Common myeloid progenitor, CD34-positive (primary cell): ENCODE results near the gene LYSMD2.
A peak's percentile ranks its signal among the peaks of the same experiment; 100 is the strongest.

Experiments used
- CTCF ChIA-PET: fragments of 350-600 bp; sonication (Branson Sonifier 250); formaldehyde crosslinking; loops from one replicate; lab custom pipeline; 2021; ENCODE audit warnings: antibody characterized with exemption; lab: Charles Lee
- POLR2A ChIA-PET: fragments of 350-600 bp; sonication (Branson Sonifier 250); formaldehyde crosslinking; loops from one replicate; lab custom pipeline; 2021; ENCODE audit warnings: antibody characterized with exemption; lab: Charles Lee
- DNase-seq, 3 donors: peaks; one replicate each; pipeline versions ENCODE4 v3.0.0 to v3.0.0-alpha.2; 2013
- H3K27ac ChIP-seq, 2 experiments: 1 replicate in 1 of 2; 2 replicates in 1 of 2; pipeline ENCODE4 v1.7.0; 2013; ENCODE audit warnings: inconsistent platforms in 2 of 2, low read length in 2 of 2, mild to moderate bottlenecking in 2 of 2, low read depth in 1 of 2, moderate library complexity in 1 of 2; ENCODE audit not compliant: severe bottlenecking in 2 of 2, insufficient read depth in 1 of 2, poor library complexity in 1 of 2
- H3K27me3 ChIP-seq, 5 experiments: replicated peaks in 2 of 5; 1 replicate in 3 of 5; 2 replicates in 2 of 5; pipeline versions ENCODE4 v1.6.1 to v1.7.0; 2013; ENCODE audit warnings: low read length in 4 of 5, mild to moderate bottlenecking in 2 of 5, moderate library complexity in 2 of 5, inconsistent platforms in 1 of 5; ENCODE audit not compliant: insufficient read depth in 5 of 5, control insufficient read depth in 4 of 5
- H3K36me3 ChIP-seq, 4 experiments: 1 replicate in 2 of 4; 2 replicates in 2 of 4; pipeline versions ENCODE4 v1.6.1 to v1.7.0; 2013; ENCODE audit warnings: low read length in 3 of 4, control low read depth in 1 of 4, mild to moderate bottlenecking in 1 of 4; ENCODE audit not compliant: control insufficient read depth in 4 of 4, insufficient read depth in 4 of 4
- H3K4me1 ChIP-seq, 4 experiments: 1 replicate in 3 of 4; 2 replicates in 1 of 4; pipeline versions ENCODE4 v1.6.1 to v1.7.1; 2013; ENCODE audit warnings: low read length in 3 of 4, mild to moderate bottlenecking in 3 of 4, control low read depth in 1 of 4, inconsistent platforms in 1 of 4, moderate library complexity in 1 of 4; ENCODE audit not compliant: control insufficient read depth in 4 of 4, insufficient read depth in 4 of 4; ENCODE audit errors: control extremely low read depth in 1 of 4
- H3K4me3 ChIP-seq, 7 experiments: 1 replicate in 4 of 7; 2 replicates in 3 of 7; pipeline versions ENCODE4 v1.5.1 to v1.7.0; 2013; ENCODE audit warnings: mild to moderate bottlenecking in 7 of 7, low read length in 6 of 7, moderate library complexity in 6 of 7, inconsistent platforms in 2 of 7, low read depth in 2 of 7, control low read depth in 1 of 7; ENCODE audit not compliant: insufficient read depth in 4 of 7, control insufficient read depth in 1 of 7; ENCODE audit errors: extremely low read depth in 1 of 7
- H3K9me3 ChIP-seq, 5 experiments: 1 replicate in 4 of 5; 2 replicates in 1 of 5; pipeline versions ENCODE4 v1.6.1 to v1.7.1; 2013; ENCODE audit warnings: low read length in 4 of 5, mild to moderate bottlenecking in 2 of 5, inconsistent platforms in 1 of 5, low read depth in 1 of 5, moderate library complexity in 1 of 5; ENCODE audit not compliant: control insufficient read depth in 4 of 5, insufficient read depth in 2 of 5; ENCODE audit errors: control extremely low read depth in 1 of 5
- WGBS: methylation state at CpG from one replicate; pipeline ENCODE4 v1.1.5; 2013; ENCODE audit not compliant: insufficient coverage; 5-methylcytosine and 5-hydroxymethylcytosine counted together

Gene LYSMD2

DNA sequence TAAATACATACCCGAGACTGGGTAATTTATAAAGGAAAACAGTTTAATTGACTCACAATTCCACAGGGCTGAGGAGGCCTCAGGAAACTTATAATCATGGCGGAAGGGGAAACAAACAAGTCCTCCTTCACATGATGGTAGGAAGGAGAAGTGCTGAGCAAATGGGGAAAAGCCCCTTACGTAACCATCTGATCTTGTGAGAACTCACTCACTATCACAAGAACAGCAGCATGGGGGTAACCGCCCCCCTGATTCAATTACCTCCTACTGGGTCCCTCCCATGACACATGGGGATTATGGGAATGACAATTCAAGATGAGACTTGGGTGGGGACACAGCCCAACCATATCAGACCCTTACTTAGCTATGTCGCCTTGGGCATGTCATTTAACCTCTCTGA lies 28.4 kb downstream of the LYSMD2 start:
- ChIA-PET POLR2A (no interaction called here), CTCF (no interaction called here)
- H3K4me1 ChIP-seq: no peaks in the 10 kb centered on the region
- H3K27me3 ChIP-seq: no peaks in the 10 kb centered on the region
- H3K27ac ChIP-seq: no peak overlapping the region
- peaks cover 0 to 1% (median 0%) of the 10 kb centered on the region in 5 experiments for H3K9me3 ChIP-seq
- DNase-seq: no peak
- no peak overlapping the region for H3K4me3 ChIP-seq
- H3K36me3 ChIP-seq: no peaks in the 10 kb centered on the region
- WGBS: 100% methylated on average over 2 of the region's 5 CpGs

DNA sequence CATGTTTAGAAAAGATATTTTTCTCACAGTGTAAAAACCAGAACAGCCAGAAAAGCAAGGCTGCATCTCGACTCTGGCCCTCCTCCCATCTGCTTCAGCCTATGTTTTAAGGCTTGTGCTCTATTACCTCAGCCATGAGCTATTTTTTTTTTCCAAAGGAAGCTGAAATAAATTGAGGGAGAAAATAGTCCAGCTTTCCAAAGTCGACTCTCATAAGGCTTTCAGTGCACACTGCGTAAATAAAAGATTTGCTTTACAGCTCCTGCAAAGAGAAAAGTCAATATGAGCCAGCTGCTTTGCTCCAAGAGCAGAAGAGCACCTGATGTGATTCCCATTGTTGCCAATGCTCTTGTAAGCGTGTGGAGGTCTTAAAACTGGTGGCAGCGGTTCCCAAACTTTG lies 29.4 kb downstream of the LYSMD2 start:
- no peak for DNase-seq
- Histone ChIP-seq H3K4me3 (no peak overlapping the region), H3K36me3 (no peaks in the 10 kb centered on the region), H3K27me3 (no peaks in the 10 kb centered on the region), H3K4me1 (no peaks in the 10 kb centered on the region), H3K9me3 (peaks cover 0 to 1% (median 0%) of the 10 kb centered on the region in 5 experiments), H3K27ac (no peak overlapping the region)
- ChIA-PET CTCF (no interaction called here), POLR2A (no interaction called here)
- WGBS: 98% methylated on average over 4 of the region's 5 CpGs

DNA sequence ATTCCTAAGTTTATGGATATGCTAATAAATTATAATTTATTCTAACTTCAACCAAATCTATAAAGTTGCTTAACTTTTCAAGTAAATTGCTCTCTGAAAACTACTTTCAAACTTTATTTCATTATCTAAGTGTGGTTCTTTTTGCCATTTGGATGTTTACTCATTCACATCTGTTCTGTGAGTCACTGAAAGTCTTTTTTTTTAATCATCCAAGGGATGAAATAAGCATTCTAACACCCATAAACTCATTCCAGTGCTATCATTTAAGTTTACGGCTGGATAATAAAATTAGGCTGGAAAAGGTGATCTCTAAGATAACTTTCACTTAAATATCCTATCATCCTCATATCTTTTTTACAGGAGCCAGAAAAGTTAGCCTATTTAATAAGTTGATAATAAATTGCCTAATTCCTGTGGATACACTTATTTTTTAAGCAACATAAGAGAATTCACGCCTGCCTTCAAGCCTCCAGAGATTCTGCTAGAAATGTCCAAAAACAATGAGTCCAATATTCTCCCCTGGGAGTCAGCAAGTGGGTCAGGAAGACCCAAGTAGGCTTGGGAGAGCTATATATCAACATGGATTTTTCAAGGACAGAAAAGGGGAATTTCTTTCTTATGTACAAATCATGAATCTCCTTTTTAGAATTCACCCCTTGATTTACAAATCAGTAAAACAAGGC lies 30.4 kb downstream of the LYSMD2 start:
- no peaks in the 10 kb centered on the region for H3K27me3 ChIP-seq
- H3K4me3 ChIP-seq: no peak overlapping the region
- ChIA-PET CTCF (interaction anchor here (1.1 kb wide), 1 partner anchor 68 kb away, joined by 4 read pairs; no protein-coding TSS in a partner anchor), POLR2A (no interaction called here)
- no peak overlapping the region for H3K27ac ChIP-seq
- H3K9me3 ChIP-seq: no peaks in the 10 kb centered on the region
- no peaks in the 10 kb centered on the region for H3K4me1 ChIP-seq
- DNase-seq: no peak
- WGBS: 100% methylated on average over 1 of the region's 2 CpGs
- H3K36me3 ChIP-seq: no peaks in the 10 kb centered on the region

DNA sequence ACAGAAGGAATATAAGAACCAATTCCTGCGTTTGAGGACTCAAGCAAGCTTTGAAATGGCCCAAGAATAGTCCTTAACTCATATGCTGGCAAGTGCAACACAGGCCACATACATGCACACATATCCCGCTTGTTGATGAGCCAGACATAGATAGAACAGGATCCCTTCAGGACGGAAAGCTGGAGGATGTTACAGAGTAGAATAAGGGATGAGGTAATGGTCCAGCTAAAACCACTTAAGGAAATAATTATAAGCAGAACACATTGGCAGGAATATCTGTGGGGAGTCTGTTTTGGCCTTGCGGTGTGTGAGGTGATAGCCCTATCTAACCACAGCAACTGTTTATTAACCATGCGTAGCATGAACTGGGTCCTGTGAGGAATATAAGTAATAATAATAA lies 31.2 kb downstream of the LYSMD2 start:
- Histone ChIP-seq H3K36me3 (no peaks in the 10 kb centered on the region), H3K27ac (no peak overlapping the region), H3K9me3 (no peaks in the 10 kb centered on the region), H3K27me3 (no peaks in the 10 kb centered on the region), H3K4me1 (no peaks in the 10 kb centered on the region), H3K4me3 (no peak overlapping the region)
- ChIA-PET CTCF (interaction anchor here (1.1 kb wide), 1 partner anchor 69 kb away, joined by 4 read pairs; no protein-coding TSS in a partner anchor), POLR2A (interaction anchor here (0.6 kb wide), 1 partner anchor 567 kb away, joined by 4 read pairs; no protein-coding TSS in a partner anchor)
- DNase-seq: peak in 1 of 3 donors; percentile 31
- 100% methylated on average over 1 of the region's 5 CpGs for WGBS

DNA sequence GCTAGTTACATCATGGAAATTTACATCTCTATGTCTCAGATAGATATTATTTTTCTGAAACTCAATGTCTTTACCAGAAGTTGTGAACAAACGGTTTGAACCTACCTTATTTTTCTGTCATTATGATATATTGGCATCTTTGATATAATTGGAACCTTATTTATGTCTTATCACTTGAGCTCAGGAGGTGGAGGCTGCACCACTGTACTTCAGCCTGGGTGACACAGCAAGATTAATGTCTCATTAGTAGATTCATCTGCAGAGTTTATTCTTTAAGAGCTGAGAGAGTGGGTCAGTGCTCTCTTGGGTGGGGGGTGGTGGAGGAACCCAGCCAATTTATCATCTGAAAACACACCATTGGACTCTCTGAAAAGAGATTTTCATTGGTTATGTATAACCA lies 34.7 kb downstream of the LYSMD2 start:
- WGBS: no CpG with 5 or more reads among the region's 1 CpG
- ChIA-PET POLR2A (interaction anchor here (1.0 kb wide), 1 partner anchor 35 kb away, joined by 3 read pairs; the partner anchor contains the start of gene LYSMD2), CTCF (interaction anchor here (0.7 kb wide), 1 partner anchor 30 kb away, joined by 4 read pairs; no protein-coding TSS in a partner anchor)
- peak in 2 of 3 donors; percentile 19 to 47 for DNase-seq
- Histone ChIP-seq H3K27ac (no peak overlapping the region), H3K36me3 (no peaks in the 10 kb centered on the region), H3K4me1 (no peaks in the 10 kb centered on the region), H3K27me3 (no peaks in the 10 kb centered on the region), H3K9me3 (no peaks in the 10 kb centered on the region), H3K4me3 (no peak overlapping the region)

DNA sequence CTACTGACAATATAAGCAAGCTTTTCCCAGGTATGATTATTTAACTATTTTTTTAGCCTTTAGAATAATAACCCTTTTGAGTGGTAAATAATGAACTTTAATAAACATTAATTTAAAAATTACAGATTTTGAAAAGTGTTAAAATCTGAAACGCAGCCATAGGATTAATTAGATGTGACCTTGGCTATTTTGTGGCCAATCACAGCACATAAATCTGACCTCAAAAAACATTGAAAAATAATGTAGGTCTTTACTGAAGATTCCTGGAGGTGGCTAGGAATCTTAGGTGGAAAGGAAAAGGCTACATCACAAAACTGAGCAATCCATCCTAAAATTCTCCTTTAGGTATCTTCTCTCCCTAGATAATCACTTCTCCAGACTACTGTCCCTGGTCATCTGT lies 38.1 kb downstream of the LYSMD2 start:
- CTCF ChIA-PET: no interaction called here
- no peak for DNase-seq
- Histone ChIP-seq H3K27me3 (no peaks in the 10 kb centered on the region), H3K27ac (no peak overlapping the region), H3K4me1 (no peaks in the 10 kb centered on the region), H3K36me3 (no peaks in the 10 kb centered on the region), H3K9me3 (no peaks in the 10 kb centered on the region), H3K4me3 (no peak overlapping the region)
- POLR2A ChIA-PET: no interaction called here
- no CpG with 5 or more reads among the region's 1 CpG for WGBS

DNA sequence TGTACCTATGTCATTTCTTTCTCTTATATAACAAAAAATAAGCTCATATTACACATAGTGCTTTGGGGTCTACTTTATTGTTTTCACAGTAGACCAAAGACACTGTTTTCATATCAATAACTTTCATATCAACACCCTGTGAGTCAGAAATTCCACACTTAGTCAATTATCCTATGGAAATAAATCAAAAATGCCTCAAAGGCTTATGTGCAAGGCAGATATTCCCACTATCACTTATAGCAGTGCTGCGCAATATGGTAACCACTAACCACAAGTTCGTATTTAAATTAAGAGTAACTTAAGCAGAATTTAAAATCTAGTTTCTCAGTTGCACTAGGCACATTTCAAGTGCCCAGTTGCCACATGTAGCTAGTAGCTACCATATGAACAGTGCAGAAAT lies 40.3 kb downstream of the LYSMD2 start:
- Histone ChIP-seq H3K27me3 (peaks cover 0 to 2% (median 0%) of the 10 kb centered on the region in 5 experiments), H3K36me3 (no peaks in the 10 kb centered on the region), H3K27ac (no peak overlapping the region), H3K4me1 (no peaks in the 10 kb centered on the region), H3K4me3 (no peak overlapping the region), H3K9me3 (no peaks in the 10 kb centered on the region)
- 100% methylated on average over 2 of the region's 2 CpGs for WGBS
- POLR2A ChIA-PET: no interaction called here
- CTCF ChIA-PET: no interaction called here
- peak; percentile 12 to 51 (median 33) for DNase-seq
